HCT116 (cell line): ENCODE results near the gene CHN1. TPM values are rescaled to one million over a fixed set of nuclear protein-coding genes. Genes with fewer than 3 reads are reported as not detected.

Experiments
- ATAC-seq: fragments of 200-7000 bp; cut with Tn5 transposase; 2 replicates; pipeline ENCODE4 v1.9.1; 2020; ENCODE audit warnings: mild to moderate bottlenecking, moderate library complexity
- BruUV-seq: library from RNA; stranded (reverse); fragments of 400-500 nt; replicated peaks from 2 replicates; lab custom pipeline; 2021; lab: Mats Ljungman, UMichigan
- CTCF ChIA-PET: fragments of 300-600 bp; sonication (Branson Sonifier 250); formaldehyde crosslinking; loops from one replicate; lab custom pipeline; 2021; ENCODE audit warnings: antibody characterized with exemption; lab: Charles Lee
- POLR2A ChIA-PET: fragments of 300-600, 350-600 bp; sonication (Branson Sonifier 250); formaldehyde crosslinking; loops from one replicate; lab custom pipeline; 2021; ENCODE audit warnings: antibody characterized with exemption; lab: Charles Lee
- RAD21 ChIA-PET, 2 experiments: fragments of 300-600 bp; sonication (Branson Sonifier 250); formaldehyde crosslinking; loops; one replicate each; lab custom pipeline; 2023; ENCODE audit warnings: low total read pairs in 2 of 2; ENCODE audit not compliant: uncharacterized antibody in 2 of 2, unreplicated experiment in 2 of 2, low non-redundant PET in 1 of 2; lab: Charles Lee
- DNase-seq: peaks from one replicate; pipeline ENCODE4 v3.0.0-alpha.2; 2010; ENCODE audit warnings: low read depth, low spot score
- H2AFZ ChIP-seq: fragments of 200-600 bp; shearing (Covaris generic), sonication (generic); 2 replicates; pipeline ENCODE4 v1.6.1; 2017; ENCODE audit warnings: low read depth, mixed run types, mixed read lengths, antibody characterized with exemption, low read length; ENCODE audit not compliant: poor library complexity, severe bottlenecking
- H3K27ac ChIP-seq: 2 replicates; pipeline ENCODE4 v1.5.1; 2012; ENCODE audit warnings: low read depth, low read length
- H3K27me3 ChIP-seq: fragments of 200-600 bp; sonication (generic); 2 replicates; pipeline ENCODE4 v1.6.1; 2016; ENCODE audit warnings: mixed run types, low read length, mixed read lengths; ENCODE audit not compliant: insufficient read depth
- H3K36me3 ChIP-seq, 2 experiments: fragments of 200-500 bp in 1 of 2; fragments of 200-600 bp in 1 of 2; sonication (Bioruptor generic) in 1 of 2; sonication (generic) in 1 of 2; 2 replicates each; pipeline versions ENCODE4 v1.5.1 to v1.6.1; 2014 to 2016; ENCODE audit warnings: low read length in 2 of 2, inconsistent platforms in 1 of 2, mixed read lengths in 1 of 2, mixed run types in 1 of 2; ENCODE audit not compliant: insufficient read depth in 2 of 2, control insufficient read depth in 1 of 2
- H3K4me1 ChIP-seq, 2 experiments: fragments of 200-600 bp in 1 of 2; sonication (generic) in 1 of 2; 2 replicates each; pipeline versions ENCODE4 v1.5.1 to v1.6.1; 2012 to 2017; ENCODE audit warnings: low read length in 2 of 2, inconsistent platforms in 1 of 2, mild to moderate bottlenecking in 1 of 2, mixed read lengths in 1 of 2, mixed run types in 1 of 2, moderate library complexity in 1 of 2; ENCODE audit not compliant: insufficient read depth in 2 of 2, control insufficient read depth in 1 of 2
- H3K4me2 ChIP-seq: fragments of 200-600 bp; sonication (generic); 2 replicates; pipeline ENCODE4 v1.6.1; 2017; ENCODE audit warnings: mixed run types, low read length, mixed read lengths
- H3K4me3 ChIP-seq, 2 experiments: fragments of 200-600 bp in 1 of 2; sonication (generic) in 1 of 2; replicated peaks in 1 of 2; 2 replicates each; pipeline ENCODE4 v1.5.1; 2011 to 2016; ENCODE audit warnings: low read length in 2 of 2, control low read depth in 1 of 2, low read depth in 1 of 2, mild to moderate bottlenecking in 1 of 2, mixed read lengths in 1 of 2, mixed run types in 1 of 2
- H3K79me2 ChIP-seq: fragments of 200-600 bp; sonication (generic); 2 replicates; pipeline ENCODE4 v1.6.1; 2017; ENCODE audit warnings: mild to moderate bottlenecking, mixed run types, low read length, moderate library complexity, mixed read lengths; ENCODE audit not compliant: insufficient read depth
- H3K9ac ChIP-seq: fragments of 200-600 bp; sonication (generic); 2 replicates; pipeline ENCODE4 v1.6.1; 2016; ENCODE audit warnings: low read length, mixed read lengths
- H3K9me2 ChIP-seq: fragments of 200-600 bp; sonication (generic), shearing (Covaris generic); 2 replicates; pipeline ENCODE4 v1.6.1; 2017; ENCODE audit warnings: mixed run types, mild to moderate bottlenecking, moderate library complexity; ENCODE audit not compliant: insufficient read depth
- H3K9me3 ChIP-seq, 2 experiments: fragments of 200-500 bp in 1 of 2; fragments of 200-600 bp in 1 of 2; sonication (Bioruptor generic) in 1 of 2; sonication (generic) in 1 of 2; 2 replicates each; pipeline ENCODE4 v1.6.1; 2014 to 2017; ENCODE audit warnings: low read length in 2 of 2, mixed read lengths in 2 of 2, inconsistent platforms in 1 of 2, low read depth in 1 of 2, mild to moderate bottlenecking in 1 of 2, mixed run types in 1 of 2, moderate library complexity in 1 of 2; ENCODE audit not compliant: control insufficient read depth in 1 of 2, insufficient read depth in 1 of 2
- H4K20me1 ChIP-seq: fragments of 200-600 bp; sonication (generic), shearing (Covaris generic); 2 replicates; pipeline ENCODE4 v1.6.1; 2017; ENCODE audit warnings: mixed run types, mild to moderate bottlenecking, moderate library complexity; ENCODE audit not compliant: insufficient read depth
- CBX3 ChIP-seq: IDR thresholded peaks from 2 replicates; pipeline ENCODE4 v1.6.1; 2012; ENCODE audit warnings: low read depth
- CEBPB ChIP-seq: IDR thresholded peaks from 2 replicates; pipeline ENCODE4 v1.6.1; 2012; ENCODE audit warnings: low read depth
- EZH2 ChIP-seq: fragments of 200-600 bp; sonication (generic); IDR thresholded peaks from 2 replicates; pipeline ENCODE4 v1.6.1; 2017; ENCODE audit warnings: antibody characterized with exemption, mixed run types
- EZH2phosphoT487 ChIP-seq: fragments of 200-600 bp; IDR thresholded peaks from 2 replicates; pipeline ENCODE4 v1.6.1; 2018; ENCODE audit warnings: antibody characterized with exemption, borderline replicate concordance
- FOSL1 ChIP-seq: IDR thresholded peaks from 2 replicates; pipeline ENCODE4 v1.6.1; 2012; ENCODE audit warnings: low read depth
- JUND ChIP-seq: IDR thresholded peaks from 2 replicates; pipeline ENCODE4 v1.6.1; 2012
- POLR2A ChIP-seq: IDR thresholded peaks from 2 replicates; pipeline ENCODE4 v1.7.0; 2011; ENCODE audit warnings: borderline replicate concordance; ENCODE audit not compliant: insufficient read depth, insufficient read length; ENCODE audit errors: extremely low read depth
- POLR2AphosphoS5 ChIP-seq: IDR thresholded peaks from 2 replicates; pipeline ENCODE4 v1.6.1; 2011; ENCODE audit warnings: mild to moderate bottlenecking, low read depth, low read length, moderate library complexity
- RAD21 ChIP-seq: IDR thresholded peaks from 2 replicates; pipeline ENCODE4 v1.6.1; 2012; ENCODE audit warnings: low read depth, mild to moderate bottlenecking
- SIN3A ChIP-seq: IDR thresholded peaks from 2 replicates; pipeline ENCODE4 v1.6.1; 2012; ENCODE audit warnings: low read depth
- SP1 ChIP-seq: IDR thresholded peaks from 2 replicates; pipeline ENCODE4 v1.6.1; 2012; ENCODE audit warnings: low read depth
- SRF ChIP-seq: IDR thresholded peaks from 2 replicates; pipeline ENCODE4 v1.6.1; 2012; ENCODE audit warnings: low read depth
- TCF7L2 ChIP-seq: IDR thresholded peaks from 2 replicates; pipeline ENCODE4 v1.7.0; 2011; ENCODE audit warnings: borderline replicate concordance, inconsistent platforms; ENCODE audit not compliant: insufficient read depth, insufficient read length; ENCODE audit errors: extremely low read depth
- ZFX ChIP-seq: fragments of 450-650 bp; IDR thresholded peaks from 2 replicates; pipeline ENCODE4 v1.6.1; 2017
- ZNF274 ChIP-seq: fragments of 200-500 bp; sonication (Bioruptor generic); IDR thresholded peaks from 2 replicates; pipeline ENCODE4 v1.6.1; 2014; ENCODE audit warnings: mild to moderate bottlenecking, low read depth, low read length, inconsistent platforms
- intact Hi-C: fragments of 100-400 bp; cut with micrococcal nuclease; formaldehyde crosslinking; loops from 2 replicates; pipeline ENCODE4 v1.10.0; 2022
- total RNA-seq: library from RNA; stranded (reverse); gene quantifications from one replicate; pipeline ENCODE4 v1.2.1, GENCODE V29; 2021; ENCODE audit not compliant: unreplicated experiment
- TF ChIP-seq, protein P1 (sequence below): IDR thresholded peaks from 2 replicates; pipeline ENCODE4 v1.6.1; 2011; ENCODE audit warnings: mild to moderate bottlenecking, low read length, moderate library complexity; ENCODE audit not compliant: insufficient replicate concordance; ENCODE audit errors: extremely low read depth
- TF ChIP-seq, protein P2 (sequence below): IDR thresholded peaks from 2 replicates; pipeline ENCODE4 v1.6.1; 2012
- TF ChIP-seq, protein P3 (sequence below), 3 experiments: fragments of 200-600 bp in 1 of 3; sonication (generic) in 1 of 3; IDR thresholded peaks in 2 of 3; conservative IDR thresholded peaks in 1 of 3; 2 replicates each; pipeline ENCODE4 v1.5.1; 2012 to 2017; ENCODE audit warnings: low read depth in 2 of 3, low read length in 2 of 3, antibody characterized with exemption in 1 of 3, borderline replicate concordance in 1 of 3, control low read depth in 1 of 3, mild to moderate bottlenecking in 1 of 3, mixed read lengths in 1 of 3, mixed run types in 1 of 3, moderate library complexity in 1 of 3; ENCODE audit not compliant: insufficient read depth in 1 of 3

The CHN1 gene
- total RNA-seq, 1 experiment from 2014 or later, result 3.6 TPM

DNA sequence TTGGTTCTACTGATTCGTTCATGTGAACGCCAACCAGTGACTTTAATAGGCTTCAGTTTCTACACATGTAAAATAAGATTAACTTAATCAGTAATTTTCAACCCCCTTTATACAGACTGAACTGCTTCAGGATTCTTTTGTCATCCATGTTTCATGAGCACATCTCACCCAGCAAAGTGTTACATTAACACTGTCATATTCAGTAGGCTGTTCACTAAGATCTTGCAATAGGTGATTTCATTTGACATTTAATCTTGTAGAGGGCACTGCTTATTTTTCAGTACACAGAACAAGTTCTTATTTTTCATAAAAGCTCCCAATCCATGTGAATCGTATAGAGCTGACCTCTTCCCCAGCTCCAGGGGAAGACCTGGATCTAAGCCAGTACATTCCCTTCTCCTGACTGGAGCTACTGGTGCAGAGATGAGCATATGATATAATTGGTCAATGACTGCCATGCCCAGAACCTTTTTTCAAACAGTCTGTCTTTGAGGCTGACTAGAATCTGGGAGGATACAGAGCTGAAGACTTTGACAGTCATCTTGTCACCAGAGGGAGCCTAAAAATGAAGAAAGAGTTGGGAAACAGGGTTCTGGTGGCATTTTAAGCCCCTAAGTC is 168.7 kb downstream of the CHN1 start:
- CTCF ChIA-PET, result no interaction called here
- no peak overlapping the region for H3K4me2 ChIP-seq
- no TSS peak for BruUV-seq
- ATAC-seq (peak; percentile 59; the same call in 1 of the 2 replicates), DNase-seq (no peak)
- POLR2A ChIA-PET, result no interaction called here
- RAD21 ChIA-PET, result no interaction called here
- H3K79me2 ChIP-seq, result no peaks in the 10 kb centered on the region
- peaks cover 0 to 5% of the 10 kb centered on the region in 2 experiments; a peak in 1 of 4 replicates for H3K4me1 ChIP-seq
- no peaks in the 10 kb centered on the region for H3K9me3 ChIP-seq
- H2AFZ ChIP-seq, result no peak overlapping the region
- no peak overlapping the region for H3K27ac ChIP-seq
- TF ChIP-seq JUND (no peak), ZNF274 (no peak), CEBPB (no peak), TCF7L2 (no peak), ZFX (no peak), SIN3A (no peak), CBX3 (no peak), EZH2 (no peak), EZH2phosphoT487 (no peak), POLR2AphosphoS5 (no peak), SP1 (no peak), RAD21 (no peak), FOSL1 (no peak), POLR2A (no peak), SRF (no peak)
- TF ChIP-seq, protein P1, sequence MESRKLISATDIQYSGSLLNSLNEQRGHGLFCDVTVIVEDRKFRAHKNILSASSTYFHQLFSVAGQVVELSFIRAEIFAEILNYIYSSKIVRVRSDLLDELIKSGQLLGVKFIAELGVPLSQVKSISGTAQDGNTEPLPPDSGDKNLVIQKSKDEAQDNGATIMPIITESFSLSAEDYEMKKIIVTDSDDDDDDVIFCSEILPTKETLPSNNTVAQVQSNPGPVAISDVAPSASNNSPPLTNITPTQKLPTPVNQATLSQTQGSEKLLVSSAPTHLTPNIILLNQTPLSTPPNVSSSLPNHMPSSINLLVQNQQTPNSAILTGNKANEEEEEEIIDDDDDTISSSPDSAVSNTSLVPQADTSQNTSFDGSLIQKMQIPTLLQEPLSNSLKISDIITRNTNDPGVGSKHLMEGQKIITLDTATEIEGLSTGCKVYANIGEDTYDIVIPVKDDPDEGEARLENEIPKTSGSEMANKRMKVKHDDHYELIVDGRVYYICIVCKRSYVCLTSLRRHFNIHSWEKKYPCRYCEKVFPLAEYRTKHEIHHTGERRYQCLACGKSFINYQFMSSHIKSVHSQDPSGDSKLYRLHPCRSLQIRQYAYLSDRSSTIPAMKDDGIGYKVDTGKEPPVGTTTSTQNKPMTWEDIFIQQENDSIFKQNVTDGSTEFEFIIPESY, result no peak
- TF ChIP-seq, protein P2, sequence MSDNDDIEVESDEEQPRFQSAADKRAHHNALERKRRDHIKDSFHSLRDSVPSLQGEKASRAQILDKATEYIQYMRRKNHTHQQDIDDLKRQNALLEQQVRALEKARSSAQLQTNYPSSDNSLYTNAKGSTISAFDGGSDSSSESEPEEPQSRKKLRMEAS, result no peak
- TF ChIP-seq, protein P3, sequence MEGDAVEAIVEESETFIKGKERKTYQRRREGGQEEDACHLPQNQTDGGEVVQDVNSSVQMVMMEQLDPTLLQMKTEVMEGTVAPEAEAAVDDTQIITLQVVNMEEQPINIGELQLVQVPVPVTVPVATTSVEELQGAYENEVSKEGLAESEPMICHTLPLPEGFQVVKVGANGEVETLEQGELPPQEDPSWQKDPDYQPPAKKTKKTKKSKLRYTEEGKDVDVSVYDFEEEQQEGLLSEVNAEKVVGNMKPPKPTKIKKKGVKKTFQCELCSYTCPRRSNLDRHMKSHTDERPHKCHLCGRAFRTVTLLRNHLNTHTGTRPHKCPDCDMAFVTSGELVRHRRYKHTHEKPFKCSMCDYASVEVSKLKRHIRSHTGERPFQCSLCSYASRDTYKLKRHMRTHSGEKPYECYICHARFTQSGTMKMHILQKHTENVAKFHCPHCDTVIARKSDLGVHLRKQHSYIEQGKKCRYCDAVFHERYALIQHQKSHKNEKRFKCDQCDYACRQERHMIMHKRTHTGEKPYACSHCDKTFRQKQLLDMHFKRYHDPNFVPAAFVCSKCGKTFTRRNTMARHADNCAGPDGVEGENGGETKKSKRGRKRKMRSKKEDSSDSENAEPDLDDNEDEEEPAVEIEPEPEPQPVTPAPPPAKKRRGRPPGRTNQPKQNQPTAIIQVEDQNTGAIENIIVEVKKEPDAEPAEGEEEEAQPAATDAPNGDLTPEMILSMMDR (IDR thresholded peaks at IDR 0.05 in 2 of 3, conservative IDR thresholded peaks at IDR 0.05 in 1 of 3; ENCODE audit: borderline replicate concordance in 1 of 3, insufficient read depth in 1 of 3, low read depth in 2 of 3, low read length in 2 of 3), result no peak
- H3K9me2 ChIP-seq, result no peaks in the 10 kb centered on the region
- no peak overlapping the region for H3K9ac ChIP-seq
- no peak overlapping the region for H3K4me3 ChIP-seq
- intact Hi-C loops, result no loop called here
- H4K20me1 ChIP-seq, result no peaks in the 10 kb centered on the region
- H3K27me3 ChIP-seq, result no peaks in the 10 kb centered on the region
- no peaks in the 10 kb centered on the region for H3K36me3 ChIP-seq
